ENCODE measurements around the gene CD27. TPM values are rescaled to one million over a fixed set of nuclear protein-coding genes. Genes with fewer than 3 reads are reported as not detected.
"Not testable (repeated sequence)": the region's sequence is repeated elsewhere in the genome, so short reads cannot be mapped to it uniquely, and the experiment has no call there.

The CD27 gene
- total and polyA plus RNA-seq, 2 experiments from 2014 or later, result 0.53 TPM; not detected in 1

GRCh38 chr12:6472491-6472890 is 27.7 kb downstream of the CD27 start:
- Histone ChIP-seq H2AFZ (no peak overlapping the region), H3K27me3 (ENCODE audit: insufficient read depth) (no peaks in the 10 kb centered on the region), H3K4me3 (no peak overlapping the region), H3K36me3 (ENCODE audit: insufficient read depth) (no peaks in the 10 kb centered on the region), H3K4me2 (no peak overlapping the region), H3K9me2 (ENCODE audit: insufficient read depth) (peaks cover 5% of the 10 kb centered on the region; the same call in 1 of the 2 replicates), H3F3A (replicated peaks; ENCODE audit: low read depth) (peaks cover 13% of the 10 kb centered on the region), H4K20me1 (replicated peaks; ENCODE audit: insufficient read depth) (peaks cover 8% of the 10 kb centered on the region), H3K4me1 (ENCODE audit: insufficient read depth) (peaks cover 14% of the 10 kb centered on the region), H3K79me2 (replicated peaks; ENCODE audit: insufficient read depth) (peaks cover 22% of the 10 kb centered on the region), H3K27ac (ENCODE audit: low read depth) (no peak overlapping the region)
- Mint-ChIP-seq H3K27me3 (ENCODE audit: insufficient read depth, low read depth, poor library complexity) (peaks cover 5% of the 10 kb centered on the region), H3K4me1 (peaks cover 16% of the 10 kb centered on the region), H3K4me3 (no peak overlapping the region; the same call in 2 of the 3 replicates), H3K9me3 (peaks cover 23% of the 10 kb centered on the region), H3K27ac (no peak overlapping the region), H3K36me3 (ENCODE audit: low read depth) (peaks cover 11% of the 10 kb centered on the region)
- TF ChIP-seq EZH2 (IDR thresholded peaks at IDR 0.05; ENCODE audit: low read depth, unreplicated experiment), result no peak
- TF ChIP-seq, protein P1, sequence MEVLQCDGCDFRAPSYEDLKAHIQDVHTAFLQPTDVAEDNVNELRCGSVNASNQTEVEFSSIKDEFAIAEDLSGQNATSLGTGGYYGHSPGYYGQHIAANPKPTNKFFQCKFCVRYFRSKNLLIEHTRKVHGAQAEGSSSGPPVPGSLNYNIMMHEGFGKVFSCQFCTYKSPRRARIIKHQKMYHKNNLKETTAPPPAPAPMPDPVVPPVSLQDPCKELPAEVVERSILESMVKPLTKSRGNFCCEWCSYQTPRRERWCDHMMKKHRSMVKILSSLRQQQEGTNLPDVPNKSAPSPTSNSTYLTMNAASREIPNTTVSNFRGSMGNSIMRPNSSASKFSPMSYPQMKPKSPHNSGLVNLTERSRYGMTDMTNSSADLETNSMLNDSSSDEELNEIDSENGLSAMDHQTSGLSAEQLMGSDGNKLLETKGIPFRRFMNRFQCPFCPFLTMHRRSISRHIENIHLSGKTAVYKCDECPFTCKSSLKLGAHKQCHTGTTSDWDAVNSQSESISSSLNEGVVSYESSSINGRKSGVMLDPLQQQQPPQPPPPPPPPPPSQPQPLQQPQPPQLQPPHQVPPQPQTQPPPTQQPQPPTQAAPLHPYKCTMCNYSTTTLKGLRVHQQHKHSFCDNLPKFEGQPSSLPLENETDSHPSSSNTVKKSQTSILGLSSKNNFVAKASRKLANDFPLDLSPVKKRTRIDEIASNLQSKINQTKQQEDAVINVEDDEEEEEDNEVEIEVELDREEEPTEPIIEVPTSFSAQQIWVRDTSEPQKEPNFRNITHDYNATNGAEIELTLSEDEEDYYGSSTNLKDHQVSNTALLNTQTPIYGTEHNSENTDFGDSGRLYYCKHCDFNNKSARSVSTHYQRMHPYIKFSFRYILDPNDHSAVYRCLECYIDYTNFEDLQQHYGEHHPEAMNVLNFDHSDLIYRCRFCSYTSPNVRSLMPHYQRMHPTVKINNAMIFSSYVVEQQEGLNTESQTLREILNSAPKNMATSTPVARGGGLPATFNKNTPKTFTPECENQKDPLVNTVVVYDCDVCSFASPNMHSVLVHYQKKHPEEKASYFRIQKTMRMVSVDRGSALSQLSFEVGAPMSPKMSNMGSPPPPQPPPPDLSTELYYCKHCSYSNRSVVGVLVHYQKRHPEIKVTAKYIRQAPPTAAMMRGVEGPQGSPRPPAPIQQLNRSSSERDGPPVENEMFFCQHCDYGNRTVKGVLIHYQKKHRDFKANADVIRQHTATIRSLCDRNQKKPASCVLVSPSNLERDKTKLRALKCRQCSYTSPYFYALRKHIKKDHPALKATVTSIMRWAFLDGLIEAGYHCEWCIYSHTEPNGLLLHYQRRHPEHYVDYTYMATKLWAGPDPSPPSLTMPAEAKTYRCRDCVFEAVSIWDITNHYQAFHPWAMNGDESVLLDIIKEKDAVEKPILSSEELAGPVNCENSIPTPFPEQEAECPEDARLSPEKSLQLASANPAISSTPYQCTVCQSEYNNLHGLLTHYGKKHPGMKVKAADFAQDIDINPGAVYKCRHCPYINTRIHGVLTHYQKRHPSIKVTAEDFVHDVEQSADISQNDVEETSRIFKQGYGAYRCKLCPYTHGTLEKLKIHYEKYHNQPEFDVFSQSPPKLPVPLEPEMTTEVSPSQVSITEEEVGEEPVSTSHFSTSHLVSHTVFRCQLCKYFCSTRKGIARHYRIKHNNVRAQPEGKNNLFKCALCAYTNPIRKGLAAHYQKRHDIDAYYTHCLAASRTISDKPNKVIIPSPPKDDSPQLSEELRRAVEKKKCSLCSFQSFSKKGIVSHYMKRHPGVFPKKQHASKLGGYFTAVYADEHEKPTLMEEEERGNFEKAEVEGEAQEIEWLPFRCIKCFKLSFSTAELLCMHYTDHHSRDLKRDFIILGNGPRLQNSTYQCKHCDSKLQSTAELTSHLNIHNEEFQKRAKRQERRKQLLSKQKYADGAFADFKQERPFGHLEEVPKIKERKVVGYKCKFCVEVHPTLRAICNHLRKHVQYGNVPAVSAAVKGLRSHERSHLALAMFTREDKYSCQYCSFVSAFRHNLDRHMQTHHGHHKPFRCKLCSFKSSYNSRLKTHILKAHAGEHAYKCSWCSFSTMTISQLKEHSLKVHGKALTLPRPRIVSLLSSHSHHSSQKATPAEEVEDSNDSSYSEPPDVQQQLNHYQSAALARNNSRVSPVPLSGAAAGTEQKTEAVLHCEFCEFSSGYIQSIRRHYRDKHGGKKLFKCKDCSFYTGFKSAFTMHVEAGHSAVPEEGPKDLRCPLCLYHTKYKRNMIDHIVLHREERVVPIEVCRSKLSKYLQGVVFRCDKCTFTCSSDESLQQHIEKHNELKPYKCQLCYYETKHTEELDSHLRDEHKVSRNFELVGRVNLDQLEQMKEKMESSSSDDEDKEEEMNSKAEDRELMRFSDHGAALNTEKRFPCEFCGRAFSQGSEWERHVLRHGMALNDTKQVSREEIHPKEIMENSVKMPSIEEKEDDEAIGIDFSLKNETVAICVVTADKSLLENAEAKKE (CRISPR knock-in tag; IDR thresholded peaks at IDR 0.05), result no peak
- TF ChIP-seq, protein P2, sequence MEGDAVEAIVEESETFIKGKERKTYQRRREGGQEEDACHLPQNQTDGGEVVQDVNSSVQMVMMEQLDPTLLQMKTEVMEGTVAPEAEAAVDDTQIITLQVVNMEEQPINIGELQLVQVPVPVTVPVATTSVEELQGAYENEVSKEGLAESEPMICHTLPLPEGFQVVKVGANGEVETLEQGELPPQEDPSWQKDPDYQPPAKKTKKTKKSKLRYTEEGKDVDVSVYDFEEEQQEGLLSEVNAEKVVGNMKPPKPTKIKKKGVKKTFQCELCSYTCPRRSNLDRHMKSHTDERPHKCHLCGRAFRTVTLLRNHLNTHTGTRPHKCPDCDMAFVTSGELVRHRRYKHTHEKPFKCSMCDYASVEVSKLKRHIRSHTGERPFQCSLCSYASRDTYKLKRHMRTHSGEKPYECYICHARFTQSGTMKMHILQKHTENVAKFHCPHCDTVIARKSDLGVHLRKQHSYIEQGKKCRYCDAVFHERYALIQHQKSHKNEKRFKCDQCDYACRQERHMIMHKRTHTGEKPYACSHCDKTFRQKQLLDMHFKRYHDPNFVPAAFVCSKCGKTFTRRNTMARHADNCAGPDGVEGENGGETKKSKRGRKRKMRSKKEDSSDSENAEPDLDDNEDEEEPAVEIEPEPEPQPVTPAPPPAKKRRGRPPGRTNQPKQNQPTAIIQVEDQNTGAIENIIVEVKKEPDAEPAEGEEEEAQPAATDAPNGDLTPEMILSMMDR (conservative IDR thresholded peaks at IDR 0.05; ENCODE audit: low read depth in 2 of 2), result no peak
- TF ChIP-seq JUNB (IDR thresholded peaks at IDR 0.05; ENCODE audit: unreplicated experiment), result no peak
- TF ChIP-seq, protein P3, sequence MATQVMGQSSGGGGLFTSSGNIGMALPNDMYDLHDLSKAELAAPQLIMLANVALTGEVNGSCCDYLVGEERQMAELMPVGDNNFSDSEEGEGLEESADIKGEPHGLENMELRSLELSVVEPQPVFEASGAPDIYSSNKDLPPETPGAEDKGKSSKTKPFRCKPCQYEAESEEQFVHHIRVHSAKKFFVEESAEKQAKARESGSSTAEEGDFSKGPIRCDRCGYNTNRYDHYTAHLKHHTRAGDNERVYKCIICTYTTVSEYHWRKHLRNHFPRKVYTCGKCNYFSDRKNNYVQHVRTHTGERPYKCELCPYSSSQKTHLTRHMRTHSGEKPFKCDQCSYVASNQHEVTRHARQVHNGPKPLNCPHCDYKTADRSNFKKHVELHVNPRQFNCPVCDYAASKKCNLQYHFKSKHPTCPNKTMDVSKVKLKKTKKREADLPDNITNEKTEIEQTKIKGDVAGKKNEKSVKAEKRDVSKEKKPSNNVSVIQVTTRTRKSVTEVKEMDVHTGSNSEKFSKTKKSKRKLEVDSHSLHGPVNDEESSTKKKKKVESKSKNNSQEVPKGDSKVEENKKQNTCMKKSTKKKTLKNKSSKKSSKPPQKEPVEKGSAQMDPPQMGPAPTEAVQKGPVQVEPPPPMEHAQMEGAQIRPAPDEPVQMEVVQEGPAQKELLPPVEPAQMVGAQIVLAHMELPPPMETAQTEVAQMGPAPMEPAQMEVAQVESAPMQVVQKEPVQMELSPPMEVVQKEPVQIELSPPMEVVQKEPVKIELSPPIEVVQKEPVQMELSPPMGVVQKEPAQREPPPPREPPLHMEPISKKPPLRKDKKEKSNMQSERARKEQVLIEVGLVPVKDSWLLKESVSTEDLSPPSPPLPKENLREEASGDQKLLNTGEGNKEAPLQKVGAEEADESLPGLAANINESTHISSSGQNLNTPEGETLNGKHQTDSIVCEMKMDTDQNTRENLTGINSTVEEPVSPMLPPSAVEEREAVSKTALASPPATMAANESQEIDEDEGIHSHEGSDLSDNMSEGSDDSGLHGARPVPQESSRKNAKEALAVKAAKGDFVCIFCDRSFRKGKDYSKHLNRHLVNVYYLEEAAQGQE (IDR thresholded peaks at IDR 0.05; ENCODE audit: unreplicated experiment), result no peak
- no peak for TF ChIP-seq POLR2AphosphoS5 (IDR thresholded peaks at IDR 0.05; ENCODE audit: low read depth)
- TF ChIP-seq ZNF114 (CRISPR knock-in tag; IDR thresholded peaks at IDR 0.05), result no peak
- no peak for TF ChIP-seq EZH2phosphoT487 (IDR thresholded peaks at IDR 0.05; ENCODE audit: unreplicated experiment)
- TF ChIP-seq CREB1 (CRISPR knock-in tag; IDR thresholded peaks at IDR 0.05; ENCODE audit: low read depth), result no peak
- ATAC-seq (no peak), DNase-seq (ENCODE audit: low spot score) (no peak)

DNA sequence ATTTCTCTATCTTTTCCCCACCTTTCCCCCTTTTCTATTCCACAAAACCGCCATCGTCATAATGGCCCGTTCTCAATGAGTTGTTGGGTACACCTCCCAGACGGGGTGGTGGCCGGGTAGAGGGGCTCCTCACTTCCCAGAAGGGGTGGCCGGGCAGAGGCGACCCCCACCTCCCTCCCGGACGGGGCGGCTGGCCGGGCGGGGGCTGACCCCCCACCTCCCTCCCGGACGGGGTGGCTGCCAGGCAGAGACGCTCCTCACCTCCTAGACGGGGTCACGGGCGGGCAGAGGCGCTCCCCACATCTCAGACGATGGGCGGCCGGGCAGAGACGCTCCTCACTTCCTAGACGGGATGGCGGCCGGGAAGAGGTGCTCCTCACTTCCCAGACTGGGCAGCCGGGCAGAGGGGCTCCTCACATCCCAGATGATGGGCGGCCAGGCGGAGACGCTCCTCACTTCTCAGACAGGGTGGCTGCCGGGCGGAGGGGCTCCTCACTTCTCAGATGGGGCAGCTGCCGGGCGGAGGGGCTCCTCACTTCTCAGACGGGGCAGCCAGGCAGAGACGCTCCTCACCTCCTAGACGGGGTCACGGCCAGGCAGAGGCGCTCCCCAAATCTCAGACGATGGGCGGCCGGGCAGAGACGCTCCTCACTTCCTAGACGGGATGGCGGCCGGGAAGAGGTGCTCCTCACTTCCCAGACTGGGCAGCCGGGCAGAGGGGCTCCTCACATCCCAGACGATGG is 30.6 kb downstream of the CD27 start:
- H3K4me1 Mint-ChIP-seq; ATAC-seq; H3K9me2 ChIP-seq (ENCODE audit: insufficient read depth); H3K79me2 ChIP-seq (replicated peaks; ENCODE audit: insufficient read depth); H3K27ac ChIP-seq (ENCODE audit: low read depth); H3K4me2 ChIP-seq; H3K27ac Mint-ChIP-seq; H3K36me3 ChIP-seq (ENCODE audit: insufficient read depth); DNase-seq (ENCODE audit: low spot score); H3K27me3 Mint-ChIP-seq (ENCODE audit: insufficient read depth, low read depth, poor library complexity); H3K4me1 ChIP-seq (ENCODE audit: insufficient read depth); H3K36me3 Mint-ChIP-seq (ENCODE audit: low read depth); H4K20me1 ChIP-seq (replicated peaks; ENCODE audit: insufficient read depth); H2AFZ ChIP-seq; H3K27me3 ChIP-seq (ENCODE audit: insufficient read depth); H3K4me3 ChIP-seq; H3K4me3 Mint-ChIP-seq: not testable (repeated sequence)
- peaks cover 23% of the 10 kb centered on the region for H3K9me3 Mint-ChIP-seq
- H3F3A ChIP-seq (replicated peaks; ENCODE audit: low read depth), result peaks cover 13% of the 10 kb centered on the region
